NCI-H69 (cell line): ENCODE measurements around the gene SLC35E4.
A peak's percentile ranks its signal among the peaks of the same experiment; 100 is the strongest.
"Not testable (repeated sequence)": the region's sequence is repeated elsewhere in the genome, so short reads cannot be mapped to it uniquely, and the experiment has no call there.

Experiments used
- DNase-seq: peaks from one replicate; lab custom pipeline; 2025; lab: John Stamatoyannopoulos, UW

Gene SLC35E4

GRCh38 chr22:30611197-30611596 lies 24.4 kb upstream of the SLC35E4 start:
- no peak for DNase-seq

GRCh38 chr22:30612789-30613188 lies 22.8 kb upstream of the SLC35E4 start:
- no peak for DNase-seq

GRCh38 chr22:30614268-30614667 lies 21.3 kb upstream of the SLC35E4 start:
- no peak for DNase-seq

GRCh38 chr22:30614879-30615278 lies 20.7 kb upstream of the SLC35E4 start:
- no peak for DNase-seq

- no peak for DNase-seq
Measured at GRCh38 chr22:30615543-30615954, 20.0 kb upstream of the SLC35E4 start.

- no peak for DNase-seq
Measured at GRCh38 chr22:30617819-30618218, 17.8 kb upstream of the SLC35E4 start.

GRCh38 chr22:30619909-30620308 lies 15.7 kb upstream of the SLC35E4 start:
- DNase-seq = not testable (repeated sequence)

- DNase-seq = no peak
Measured at GRCh38 chr22:30626413-30626812, 9.2 kb upstream of the SLC35E4 start.

GRCh38 chr22:30627471-30627870 lies 8.1 kb upstream of the SLC35E4 start:
- DNase-seq = no peak

- DNase-seq = peak; percentile 19
Measured at GRCh38 chr22:30628491-30628890, 7.1 kb upstream of the SLC35E4 start.

GRCh38 chr22:30631469-30631868 lies 4.1 kb upstream of the SLC35E4 start:
- not testable (repeated sequence) for DNase-seq

GRCh38 chr22:30634471-30635233 lies 929 bp upstream of the SLC35E4 start:
- peak; percentile 94 for DNase-seq

- DNase-seq = peak; percentile 58
Measured at GRCh38 chr22:30636226-30637077, 871 bp downstream of the SLC35E4 start.

- peak; percentile 11 for DNase-seq
Measured at GRCh38 chr22:30637701-30638114, 2.1 kb downstream of the SLC35E4 start.

- no peak for DNase-seq
Measured at GRCh38 chr22:30640361-30640760, 4.8 kb downstream of the SLC35E4 start.

- DNase-seq = no peak
Measured at GRCh38 chr22:30640839-30641430, 5.4 kb downstream of the SLC35E4 start.

- no peak for DNase-seq
Measured at GRCh38 chr22:30643055-30643875, 7.7 kb downstream of the SLC35E4 start.

- DNase-seq = no peak
Measured at GRCh38 chr22:30646518-30647160, 11.1 kb downstream of the SLC35E4 start.

GRCh38 chr22:30647536-30647935 lies 12.0 kb downstream of the SLC35E4 start:
- peak; percentile 19 for DNase-seq

- no peak for DNase-seq
Measured at GRCh38 chr22:30648825-30649224, 13.2 kb downstream of the SLC35E4 start.

- peak; percentile 17 for DNase-seq
Measured at GRCh38 chr22:30649430-30650007, 13.9 kb downstream of the SLC35E4 start.
